ENCODE measurements around the gene RBM17. TPM values are rescaled to one million over a fixed set of nuclear protein-coding genes. Genes with fewer than 3 reads are reported as not detected.
A peak's percentile ranks its signal among the peaks of the same experiment; 100 is the strongest.
"Not testable (repeated sequence)": the region's sequence is repeated elsewhere in the genome, so short reads cannot be mapped to it uniquely, and the experiment has no call there.

Gene RBM17
- total RNA-seq, 1 donor, result 41.8 TPM

DNA sequence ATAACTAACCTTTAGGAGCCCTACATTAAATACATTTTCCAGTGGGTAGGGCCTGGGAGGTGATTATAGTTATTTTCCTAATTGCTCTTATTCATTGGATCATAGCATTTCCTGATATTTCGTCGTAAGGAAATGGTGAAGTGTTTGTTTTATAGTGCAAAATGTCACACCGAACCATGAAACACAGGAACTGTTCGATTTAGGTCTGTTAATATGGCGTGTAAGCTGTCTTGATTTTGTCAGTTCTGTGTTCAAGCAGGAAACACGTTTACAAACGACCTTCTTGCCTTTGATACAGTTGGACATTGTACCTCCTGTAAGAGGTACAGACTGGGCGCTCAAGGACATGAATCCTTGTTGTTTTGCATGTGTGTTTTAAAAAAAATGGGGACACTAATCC is 14.8 kb downstream of the RBM17 start:
- TF ChIP-seq CTCF (IDR thresholded peaks at IDR 0.05; ENCODE audit: insufficient read depth, low read length), result no peak
- H3K4me3 ChIP-seq (ENCODE audit: low read depth, low read length), result no peak overlapping the region
- DNase-seq (ENCODE audit: low read depth), result no peak

- not testable (repeated sequence) for H3K4me3 ChIP-seq (ENCODE audit: low read depth, low read length); DNase-seq (ENCODE audit: low read depth)
Measured at GRCh38 chr10:6107616-6108015, 18.8 kb downstream of the RBM17 start.

GRCh38 chr10:6108072-6108471 is 19.2 kb downstream of the RBM17 start:
- DNase-seq (ENCODE audit: low read depth), result no peak
- no peak for TF ChIP-seq CTCF (IDR thresholded peaks at IDR 0.05; ENCODE audit: insufficient read depth, low read length)
- H3K4me3 ChIP-seq (ENCODE audit: low read depth, low read length), result no peak overlapping the region

GRCh38 chr10:6108631-6109443 is 20.0 kb downstream of the RBM17 start:
- peak; percentile 65 for TF ChIP-seq CTCF (IDR thresholded peaks at IDR 0.05; ENCODE audit: insufficient read depth, low read length)
- H3K4me3 ChIP-seq (ENCODE audit: low read depth, low read length), result no peak overlapping the region
- DNase-seq (ENCODE audit: low read depth), result peak; percentile 66

GRCh38 chr10:6109444-6109775 is 20.6 kb downstream of the RBM17 start:
- H3K4me3 ChIP-seq (ENCODE audit: low read depth, low read length), result no peak overlapping the region
- DNase-seq (ENCODE audit: low read depth), result no peak
- TF ChIP-seq CTCF (IDR thresholded peaks at IDR 0.05; ENCODE audit: insufficient read depth, low read length), result no peak

DNA sequence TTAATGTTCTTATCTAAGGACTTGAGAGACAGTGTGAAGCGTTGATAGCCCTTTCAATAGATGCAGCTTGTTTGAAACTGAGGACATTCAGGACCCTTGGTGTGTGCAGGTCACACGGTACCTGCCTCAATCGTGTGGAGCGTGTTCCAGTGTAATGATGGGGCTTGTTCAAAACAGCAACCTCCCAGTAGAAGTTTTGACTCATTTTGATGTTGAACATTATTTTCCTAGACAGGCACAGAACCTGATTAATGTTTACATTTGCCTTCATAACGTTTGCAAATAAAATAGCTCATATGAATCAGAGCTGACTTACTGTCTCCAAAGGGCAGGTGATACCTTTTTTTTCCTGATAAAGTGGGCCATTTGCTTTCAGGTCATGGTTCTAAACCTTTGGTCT is 21.3 kb downstream of the RBM17 start:
- DNase-seq (ENCODE audit: low read depth), result no peak
- TF ChIP-seq CTCF (IDR thresholded peaks at IDR 0.05; ENCODE audit: insufficient read depth, low read length), result no peak
- no peak overlapping the region for H3K4me3 ChIP-seq (ENCODE audit: low read depth, low read length)

DNA sequence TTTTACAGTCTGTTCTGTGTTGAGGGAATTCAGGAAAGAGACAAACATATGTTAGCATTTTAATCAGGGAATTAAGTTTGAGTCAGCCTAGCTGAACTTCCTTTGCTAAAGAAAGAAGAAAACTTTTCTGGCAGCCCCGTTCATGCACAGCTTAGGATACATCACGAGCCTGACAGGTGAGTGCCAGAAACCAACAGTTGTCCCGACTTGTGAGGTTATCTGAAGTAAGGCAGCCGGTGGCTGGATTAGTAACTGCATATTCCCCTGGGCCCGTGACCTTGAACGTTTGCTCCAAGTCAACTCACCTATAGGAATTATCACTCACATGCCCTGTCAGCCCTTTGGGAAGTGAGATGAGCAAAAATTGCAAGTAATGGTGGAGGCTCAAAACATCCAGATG is 24.1 kb downstream of the RBM17 start:
- DNase-seq (ENCODE audit: low read depth), result no peak
- no peak for TF ChIP-seq CTCF (IDR thresholded peaks at IDR 0.05; ENCODE audit: insufficient read depth, low read length)
- H3K4me3 ChIP-seq (ENCODE audit: low read depth, low read length), result no peak overlapping the region
